Measurements from ENCODE around the gene TNNI3.
A peak's percentile ranks its signal among the peaks of the same experiment; 100 is the strongest.

TNNI3 gene

DNA sequence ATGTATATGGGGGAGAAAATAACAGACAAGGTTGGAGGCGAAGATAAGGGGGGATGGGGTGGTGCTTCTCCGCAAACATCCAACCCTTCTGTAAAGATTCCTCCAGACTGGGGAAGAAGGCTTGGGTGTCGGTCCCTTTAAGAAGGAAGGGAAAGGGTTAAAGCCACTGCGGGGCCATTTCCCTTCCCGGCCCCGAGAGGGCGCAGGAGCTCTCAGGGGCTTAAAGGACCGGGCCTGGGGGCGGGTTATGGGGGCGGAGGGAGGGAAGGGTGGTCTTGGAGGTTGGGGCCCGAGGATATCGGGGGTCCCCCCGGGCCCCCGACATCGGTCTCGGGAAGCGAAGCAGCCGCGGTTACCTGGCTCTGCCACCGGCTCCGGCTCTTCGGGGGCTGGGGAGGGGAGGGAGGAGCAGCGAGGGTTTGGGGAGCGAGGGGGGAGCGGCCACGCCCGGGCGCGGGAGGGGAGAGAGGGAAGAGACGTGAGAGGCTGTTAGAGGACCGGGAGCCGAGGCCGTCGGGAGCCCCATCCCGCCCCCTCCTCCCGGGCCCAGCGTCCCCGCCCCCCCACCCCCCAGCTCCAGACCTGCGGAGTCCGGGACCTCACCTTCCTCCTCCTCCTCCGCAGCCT, 11.3 kb downstream of the TNNI3 start:
- peak in 1 of 2 experiments; percentile 26 for DNase-seq

DNA sequence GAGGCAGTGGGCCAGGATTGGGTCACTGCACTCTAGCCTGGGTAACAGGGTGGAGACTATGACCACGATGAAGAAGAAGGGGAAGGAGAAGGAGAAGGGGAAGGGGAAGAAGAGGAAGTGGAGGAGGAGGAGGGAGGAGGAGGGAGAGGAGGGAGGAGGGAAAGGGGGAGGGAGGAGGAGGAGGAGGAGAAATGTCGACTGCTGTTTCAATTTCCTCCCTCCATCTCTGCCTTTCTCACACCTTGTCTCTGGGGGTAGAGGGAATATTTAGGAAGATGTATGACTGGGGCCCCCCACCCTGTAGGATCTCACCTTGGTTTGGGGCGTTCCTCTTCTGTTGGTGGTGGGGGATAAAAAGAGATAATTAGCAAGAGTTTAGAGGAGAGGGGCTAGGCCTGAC, 12.3 kb downstream of the TNNI3 start:
- DNase-seq, result no peak

DNA sequence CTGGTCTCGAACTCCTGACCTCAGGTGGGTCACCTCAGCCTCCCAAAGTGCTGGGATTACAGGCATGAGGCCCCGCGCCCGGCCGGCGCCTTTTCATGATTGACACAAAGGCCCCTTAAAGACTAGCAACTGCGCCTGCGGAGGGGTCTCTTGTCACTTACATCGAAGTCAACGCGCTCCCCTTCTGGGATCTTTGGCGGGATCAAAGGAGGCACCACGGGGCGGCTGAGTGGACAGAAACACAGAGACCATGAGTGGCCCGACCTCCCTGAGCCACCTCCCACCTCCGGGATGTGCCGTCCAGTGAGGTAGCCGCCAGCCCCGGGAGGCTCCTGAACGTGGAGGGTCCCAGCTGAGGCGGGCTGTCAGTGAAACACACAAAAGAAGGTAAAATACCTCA, 15.8 kb downstream of the TNNI3 start:
- DNase-seq, result no peak

DNA sequence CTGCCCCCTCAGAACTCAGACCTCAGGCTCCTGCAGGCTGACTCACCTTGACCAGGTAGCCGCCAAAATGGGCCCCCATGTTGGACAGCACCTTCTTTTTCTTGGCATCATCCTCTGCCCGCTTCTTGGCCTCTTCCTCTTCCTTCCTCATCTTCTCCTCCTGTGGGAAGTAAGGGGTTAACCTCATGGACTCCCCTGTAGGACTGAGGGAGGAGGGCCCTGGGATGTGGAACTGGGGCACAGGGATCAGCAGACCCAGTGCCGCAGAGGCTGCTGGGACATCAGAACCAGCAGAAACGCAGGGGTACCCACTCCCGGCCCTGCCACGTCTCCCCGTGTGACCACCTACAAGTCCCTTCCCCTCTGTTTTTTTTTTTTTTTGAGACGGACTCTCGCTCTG, 19.6 kb downstream of the TNNI3 start:
- no peak for DNase-seq

DNA sequence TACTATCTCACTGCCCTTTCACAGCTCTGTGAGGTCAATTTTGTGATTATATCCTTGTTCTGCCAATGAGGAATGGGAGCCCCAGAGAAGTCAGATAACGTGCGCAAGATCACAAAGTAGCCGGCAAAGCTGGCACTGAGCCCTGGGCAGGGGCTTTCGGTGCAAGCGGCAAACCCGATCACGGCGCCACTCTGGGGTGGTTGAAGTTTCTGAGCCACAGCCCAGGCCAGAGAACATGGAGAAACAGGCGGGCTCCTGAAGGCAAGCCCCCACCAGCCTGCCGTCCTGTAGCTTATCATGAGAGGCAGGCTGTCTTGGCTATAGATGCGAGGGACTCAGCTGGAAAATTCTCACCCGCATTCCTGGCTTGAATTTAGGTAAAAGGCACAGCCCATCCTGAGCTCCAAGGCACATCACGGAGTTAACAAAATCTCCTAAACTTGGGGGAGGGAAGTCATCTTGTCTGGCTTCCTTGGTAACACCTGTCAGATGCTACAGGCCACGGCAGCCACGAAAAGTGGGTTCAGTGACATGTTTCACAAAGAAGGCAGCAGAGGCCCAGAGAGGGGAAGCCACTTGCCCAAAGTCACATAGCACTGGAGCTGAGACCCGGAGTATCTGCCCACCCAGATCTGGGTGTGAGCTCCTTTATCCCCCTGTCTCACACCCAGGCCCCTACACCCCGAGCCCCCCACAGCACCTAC, 21.0 kb downstream of the TNNI3 start:
- no peak for DNase-seq

DNA sequence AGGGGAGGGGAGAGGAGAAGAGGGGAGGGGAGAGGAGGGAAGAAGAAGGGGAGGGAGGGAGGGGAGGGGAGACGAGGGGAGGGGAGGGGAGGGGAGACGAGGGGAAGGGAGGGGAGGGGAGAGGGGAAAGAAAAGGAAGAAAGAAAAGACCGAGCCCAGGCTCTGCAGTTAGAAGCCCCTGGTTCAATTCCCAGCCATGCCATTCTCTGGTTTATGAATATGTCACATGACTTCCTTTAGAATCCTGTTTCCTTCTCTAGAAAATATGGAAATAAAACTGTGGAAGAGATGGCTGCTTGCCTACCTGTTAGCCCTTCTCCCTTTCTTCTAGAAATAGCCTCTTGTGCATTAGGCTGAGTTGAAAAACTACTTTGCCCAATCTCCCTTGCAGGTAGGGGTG, 22.8 kb downstream of the TNNI3 start:
- no peak for DNase-seq

DNA sequence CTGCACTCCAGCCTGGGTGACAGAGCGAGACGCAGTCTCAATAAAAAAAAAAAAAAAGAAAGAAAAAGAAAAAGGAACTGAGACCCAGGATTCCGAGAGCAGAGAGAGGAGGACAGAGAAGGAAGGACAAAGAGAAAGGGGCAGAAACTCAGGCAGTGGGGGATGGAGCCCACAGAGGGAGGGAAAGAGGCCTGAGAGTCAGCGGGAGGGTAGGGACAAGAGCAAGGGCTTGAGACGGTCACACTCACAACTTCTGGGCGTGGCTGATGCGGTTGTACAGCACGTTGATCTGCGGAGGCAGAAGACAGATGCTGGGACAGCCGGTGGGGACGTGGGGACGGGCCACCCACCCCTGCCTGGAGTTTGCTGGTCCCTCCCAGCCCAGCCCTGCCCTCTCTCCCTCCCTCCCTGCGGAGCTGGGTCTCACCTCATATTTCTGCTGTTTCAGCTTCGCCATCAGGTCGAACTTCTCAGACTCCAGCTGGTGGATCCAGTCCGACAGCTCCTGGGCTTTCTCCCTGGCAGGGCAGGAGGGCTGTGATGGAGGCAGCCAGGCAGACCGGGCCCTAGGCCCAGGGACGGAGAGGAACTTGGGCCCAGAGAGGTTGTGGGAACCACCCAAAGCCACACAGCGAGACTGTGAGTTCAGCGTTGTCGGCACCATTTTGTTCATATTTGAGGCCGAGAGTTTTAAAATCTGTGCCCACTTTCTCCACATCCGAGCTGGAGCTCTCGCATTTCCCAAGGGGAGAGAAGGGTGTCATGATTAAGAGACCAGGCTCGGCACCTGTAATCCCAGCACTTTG, 23.7 kb downstream of the TNNI3 start:
- no peak for DNase-seq

DNA sequence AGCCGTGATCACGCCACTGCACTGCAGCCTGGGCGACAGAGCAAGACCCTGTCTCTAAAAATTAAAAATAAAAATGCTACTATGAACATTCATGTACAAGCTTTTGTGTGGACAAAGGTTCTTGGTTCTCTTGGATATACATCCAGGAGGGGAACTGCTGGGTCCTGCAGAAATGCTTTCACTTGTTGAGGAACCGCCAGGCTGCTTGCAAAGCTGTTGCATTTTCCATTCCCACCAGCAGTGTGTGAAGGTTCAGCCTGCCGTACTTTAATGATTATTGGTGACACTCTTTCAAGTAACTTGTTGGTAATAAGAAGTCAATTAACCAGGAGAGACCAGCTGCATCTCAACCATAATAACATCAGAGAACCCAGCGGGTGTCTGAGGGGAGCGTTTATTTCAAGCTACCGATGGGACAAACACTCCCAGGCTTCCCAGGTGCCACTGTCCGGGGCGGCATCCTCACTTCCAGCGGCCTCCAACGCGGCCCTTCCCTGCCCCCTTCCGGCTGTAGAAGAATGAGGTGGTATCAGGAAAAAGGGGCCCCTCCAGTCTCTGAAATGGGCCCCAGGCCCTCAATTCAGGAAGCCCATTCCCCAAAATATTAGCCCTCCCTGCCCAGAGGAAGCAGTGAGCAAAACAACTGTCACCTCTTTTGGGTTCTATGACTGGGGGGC, 24.9 kb downstream of the TNNI3 start:
- DNase-seq, result no peak

DNA sequence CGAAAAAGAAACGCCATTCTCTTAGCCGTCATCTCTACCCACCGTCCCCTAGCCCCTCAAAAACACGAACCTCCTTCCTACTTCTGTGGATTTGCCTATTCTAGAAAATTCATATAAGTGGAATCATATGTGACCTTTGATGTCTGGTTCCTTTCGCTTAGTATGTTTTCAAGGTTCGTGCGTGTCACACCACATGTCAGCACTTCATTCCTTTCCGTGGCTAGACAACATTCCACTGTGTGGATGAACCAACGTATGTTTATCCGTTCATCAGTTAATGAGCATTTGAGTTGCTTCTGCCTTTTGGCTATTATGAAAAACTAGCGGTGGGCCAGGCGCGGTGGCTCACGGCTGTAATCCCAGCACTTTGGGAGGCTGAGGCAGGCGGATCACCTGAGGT, 26.1 kb downstream of the TNNI3 start:
- no peak for DNase-seq

DNA sequence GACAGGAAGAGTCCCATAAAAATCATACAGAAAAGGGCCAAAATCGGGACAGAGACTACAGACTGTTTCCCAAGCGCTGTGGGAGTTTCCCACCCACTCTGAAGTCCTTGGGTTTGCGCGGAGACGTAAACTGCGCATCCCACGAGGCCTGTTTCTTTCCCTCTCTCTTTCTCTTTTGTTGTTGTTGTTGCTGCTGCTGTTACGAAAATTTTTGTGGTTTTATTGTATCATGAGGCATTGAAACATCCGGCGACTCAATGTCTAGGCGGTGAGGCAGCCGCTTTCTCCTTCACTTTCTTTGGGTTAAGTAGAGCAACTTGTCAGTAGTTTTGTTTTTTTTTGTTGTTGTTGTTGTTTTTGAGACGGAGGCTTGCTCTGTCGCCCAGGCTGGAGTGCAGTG, 38.5 kb downstream of the TNNI3 start:
- no peak for DNase-seq

DNA sequence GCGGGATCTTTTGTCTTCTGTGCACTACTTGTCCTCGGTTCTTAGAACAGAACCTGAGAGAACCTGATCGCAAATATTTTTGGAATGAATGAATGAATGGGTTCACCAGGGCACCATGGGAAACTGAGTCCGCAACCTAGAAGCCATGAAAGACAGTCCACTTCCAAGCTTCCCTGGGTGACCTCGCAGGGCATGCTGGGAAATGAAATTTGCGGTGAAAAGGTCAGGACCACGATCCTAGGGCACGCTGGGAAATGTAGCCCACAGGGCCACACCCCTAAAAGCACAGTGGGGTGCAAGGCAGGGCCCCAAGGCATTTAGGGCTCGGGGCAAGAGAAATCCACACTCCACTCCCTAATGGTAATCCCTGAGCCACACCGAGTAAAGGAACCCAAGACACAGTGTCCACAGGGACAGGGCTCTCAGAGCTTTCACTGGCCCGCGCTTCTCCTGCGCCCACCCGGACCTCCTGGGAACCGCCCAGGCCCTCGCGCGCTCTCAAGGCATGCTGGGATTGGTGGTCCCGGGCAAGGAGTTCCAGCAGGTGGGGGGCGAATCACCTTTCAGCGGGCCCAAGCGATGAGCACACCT, 39.0 kb downstream of the TNNI3 start:
- no peak for DNase-seq

DNA sequence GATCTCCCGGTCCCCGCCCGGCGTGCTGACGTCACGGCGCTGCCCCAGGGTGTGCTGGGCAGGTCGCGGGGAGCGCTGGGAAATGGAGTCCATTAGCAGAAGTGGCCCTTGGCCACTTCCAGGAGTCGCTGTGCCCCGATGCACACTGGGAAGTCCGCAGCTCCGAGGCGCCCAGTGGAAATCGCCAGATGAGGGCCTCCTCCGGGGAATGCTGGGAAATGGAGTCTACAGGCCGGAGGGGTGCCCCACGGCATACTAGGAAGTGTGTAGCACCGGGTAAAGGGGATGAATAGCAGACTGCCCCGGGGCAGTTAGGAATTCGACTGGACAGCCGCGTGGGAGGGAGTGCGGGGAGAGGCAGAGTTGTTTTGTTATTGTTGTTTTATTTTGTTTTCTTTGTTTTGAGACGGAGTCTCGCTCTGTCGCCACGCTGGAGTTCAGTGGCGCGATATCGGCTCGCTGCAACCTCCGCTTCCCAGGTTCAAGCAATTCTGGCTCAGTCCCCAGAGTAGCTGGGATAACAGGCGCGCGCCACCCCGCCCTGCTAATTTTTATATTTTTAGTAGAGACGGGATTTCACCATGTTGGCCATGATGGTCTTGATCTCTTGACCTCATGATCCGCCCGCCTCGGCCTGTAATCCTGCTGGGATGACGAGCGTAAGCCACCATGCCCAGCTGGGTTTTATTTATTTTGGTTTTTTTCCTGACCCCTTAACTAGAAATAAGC, 39.7 kb downstream of the TNNI3 start:
- DNase-seq, result peak; percentile 98 to 99

DNA sequence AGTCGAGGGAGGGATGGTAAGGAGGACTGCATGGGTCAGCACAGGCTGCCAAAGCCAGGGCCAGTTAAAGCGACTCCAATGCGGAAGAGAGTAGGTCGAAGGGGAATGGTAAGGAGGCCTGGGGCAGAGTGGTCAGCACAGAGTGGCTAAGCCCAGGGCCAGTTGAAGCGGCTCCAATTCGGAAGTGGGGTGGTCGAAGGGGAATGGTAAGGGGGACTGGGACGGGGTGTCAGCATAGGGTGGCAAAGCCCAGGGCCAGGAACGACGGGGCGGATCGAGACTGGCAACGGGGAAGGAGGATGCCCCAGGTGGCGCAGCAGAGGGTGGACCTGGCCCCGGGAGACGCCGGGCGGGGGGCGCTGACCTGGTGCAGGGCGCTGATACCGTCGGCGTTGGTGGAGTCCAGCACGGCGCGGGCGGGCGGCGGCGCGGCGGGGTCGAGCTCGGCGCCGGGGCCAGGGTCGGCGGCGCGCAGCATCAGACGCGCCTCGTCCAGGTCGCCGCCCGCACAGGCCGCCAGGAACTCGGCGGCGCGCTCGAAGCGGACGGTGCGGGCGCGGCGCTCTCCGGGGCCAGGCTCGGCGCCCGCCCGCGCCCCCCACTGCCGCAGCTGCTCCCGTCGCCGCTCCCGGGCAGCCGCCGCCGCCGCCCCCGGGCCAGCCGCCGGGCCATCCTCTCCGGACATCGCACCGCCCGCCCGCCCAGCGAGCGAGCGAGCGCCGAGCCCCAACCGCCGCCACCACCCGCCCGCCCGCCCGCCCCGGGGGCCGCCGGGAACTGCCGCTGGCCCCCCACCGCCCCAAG, 40.5 kb downstream of the TNNI3 start, which contains the start of gene PPP1R12C:
PPP1R12C (minus strand) TSS at position 779 of the 804 bp plus-strand sequence; CDS start at position 685, 94 bp downstream.
- DNase-seq, result no peak

DNA sequence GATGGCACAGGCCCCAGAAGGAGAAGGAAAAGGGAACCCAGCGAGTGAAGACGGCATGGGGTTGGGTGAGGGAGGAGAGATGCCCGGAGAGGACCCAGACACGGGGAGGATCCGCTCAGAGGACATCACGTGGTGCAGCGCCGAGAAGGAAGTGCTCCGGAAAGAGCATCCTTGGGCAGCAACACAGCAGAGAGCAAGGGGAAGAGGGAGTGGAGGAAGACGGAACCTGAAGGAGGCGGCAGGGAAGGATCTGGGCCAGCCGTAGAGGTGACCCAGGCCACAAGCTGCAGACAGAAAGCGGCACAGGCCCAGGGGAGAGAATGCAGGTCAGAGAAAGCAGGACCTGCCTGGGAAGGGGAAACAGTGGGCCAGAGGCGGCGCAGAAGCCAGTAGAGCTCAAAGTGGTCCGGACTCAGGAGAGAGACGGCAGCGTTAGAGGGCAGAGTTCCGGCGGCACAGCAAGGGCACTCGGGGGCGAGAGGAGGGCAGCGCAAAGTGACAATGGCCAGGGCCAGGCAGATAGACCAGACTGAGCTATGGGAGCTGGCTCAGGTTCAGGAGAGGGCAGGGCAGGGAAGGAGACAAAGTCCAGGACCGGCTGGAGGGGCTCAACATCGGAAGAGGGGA, 41.2 kb downstream of the TNNI3 start:
- peak; percentile 5 to 20 for DNase-seq

DNA sequence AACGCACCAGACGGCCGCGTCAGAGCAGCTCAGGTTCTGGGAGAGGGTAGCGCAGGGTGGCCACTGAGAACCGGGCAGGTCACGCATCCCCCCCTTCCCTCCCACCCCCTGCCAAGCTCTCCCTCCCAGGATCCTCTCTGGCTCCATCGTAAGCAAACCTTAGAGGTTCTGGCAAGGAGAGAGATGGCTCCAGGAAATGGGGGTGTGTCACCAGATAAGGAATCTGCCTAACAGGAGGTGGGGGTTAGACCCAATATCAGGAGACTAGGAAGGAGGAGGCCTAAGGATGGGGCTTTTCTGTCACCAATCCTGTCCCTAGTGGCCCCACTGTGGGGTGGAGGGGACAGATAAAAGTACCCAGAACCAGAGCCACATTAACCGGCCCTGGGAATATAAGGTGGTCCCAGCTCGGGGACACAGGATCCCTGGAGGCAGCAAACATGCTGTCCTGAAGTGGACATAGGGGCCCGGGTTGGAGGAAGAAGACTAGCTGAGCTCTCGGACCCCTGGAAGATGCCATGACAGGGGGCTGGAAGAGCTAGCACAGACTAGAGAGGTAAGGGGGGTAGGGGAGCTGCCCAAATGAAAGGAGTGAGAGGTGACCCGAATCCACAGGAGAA, 42.0 kb downstream of the TNNI3 start:
- DNase-seq, result no peak

DNA sequence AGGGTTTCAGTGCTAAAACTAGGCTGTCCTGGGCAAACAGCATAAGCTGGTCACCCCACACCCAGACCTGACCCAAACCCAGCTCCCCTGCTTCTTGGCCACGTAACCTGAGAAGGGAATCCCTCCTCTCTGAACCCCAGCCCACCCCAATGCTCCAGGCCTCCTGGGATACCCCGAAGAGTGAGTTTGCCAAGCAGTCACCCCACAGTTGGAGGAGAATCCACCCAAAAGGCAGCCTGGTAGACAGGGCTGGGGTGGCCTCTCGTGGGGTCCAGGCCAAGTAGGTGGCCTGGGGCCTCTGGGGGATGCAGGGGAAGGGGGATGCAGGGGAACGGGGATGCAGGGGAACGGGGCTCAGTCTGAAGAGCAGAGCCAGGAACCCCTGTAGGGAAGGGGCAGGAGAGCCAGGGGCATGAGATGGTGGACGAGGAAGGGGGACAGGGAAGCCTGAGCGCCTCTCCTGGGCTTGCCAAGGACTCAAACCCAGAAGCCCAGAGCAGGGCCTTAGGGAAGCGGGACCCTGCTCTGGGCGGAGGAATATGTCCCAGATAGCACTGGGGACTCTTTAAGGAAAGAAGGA, 42.9 kb downstream of the TNNI3 start:
- no peak for DNase-seq

DNA sequence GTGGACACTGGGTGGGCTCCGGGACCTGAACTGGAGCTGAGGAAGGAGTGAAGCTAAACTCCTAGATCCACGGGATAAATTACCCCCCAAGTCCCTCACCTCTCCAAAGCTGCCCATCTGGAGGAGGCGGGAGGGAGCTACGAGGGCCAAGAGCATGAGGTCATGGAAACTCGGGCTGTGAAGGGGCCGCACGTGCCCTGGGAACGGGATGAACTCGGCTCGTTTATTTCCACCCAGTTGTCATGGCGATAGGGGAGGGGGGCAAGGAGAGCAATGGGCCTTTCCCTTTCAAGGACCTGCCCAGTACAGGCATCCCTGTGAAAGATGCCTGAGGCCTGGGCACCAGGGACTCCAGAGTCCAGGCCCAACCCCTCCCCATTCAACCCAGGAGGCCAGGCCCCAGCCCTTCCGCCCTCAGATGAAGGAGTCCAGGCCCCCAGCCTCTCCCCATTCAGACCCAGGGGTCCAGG, 43.9 kb downstream of the TNNI3 start:
- DNase-seq, result no peak

DNA sequence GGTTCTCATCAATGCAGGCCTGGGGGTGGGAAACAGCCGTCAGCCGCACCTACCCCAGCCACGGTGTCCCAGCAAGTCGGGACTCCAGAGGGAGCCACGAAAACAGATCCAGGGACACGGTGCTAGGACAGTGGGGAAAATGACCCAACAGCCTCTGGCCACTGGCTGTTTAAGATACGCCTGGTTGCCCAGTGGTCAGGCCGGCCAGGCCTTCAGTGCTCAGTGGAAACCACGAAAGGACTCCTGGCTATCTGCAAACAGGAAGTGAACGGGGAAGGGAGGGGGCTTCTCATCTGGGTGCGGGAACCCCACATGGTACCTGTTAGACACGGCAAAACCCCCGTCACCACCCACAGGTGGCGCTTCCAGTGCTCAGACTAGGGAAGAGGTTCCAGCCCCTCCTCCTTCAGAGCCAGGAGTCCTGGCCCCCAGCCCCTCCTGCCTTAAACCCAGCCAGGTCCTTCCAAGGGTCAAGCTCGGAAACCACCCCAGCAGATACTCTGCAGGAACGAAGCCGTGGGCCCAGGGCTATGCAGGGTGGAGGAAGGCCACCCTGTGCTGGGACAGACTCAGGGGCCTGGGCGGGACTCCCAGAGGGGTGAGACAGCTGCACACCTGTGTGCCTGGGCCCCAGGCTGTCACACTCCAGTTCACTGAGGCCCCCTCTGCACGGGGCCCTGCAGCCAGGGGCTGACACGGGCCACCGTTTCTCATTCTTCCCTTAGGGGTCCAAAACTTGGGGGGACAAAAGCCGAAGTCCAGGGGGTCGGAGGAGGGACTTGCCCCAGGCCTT, 44.6 kb downstream of the TNNI3 start:
- no peak for DNase-seq

DNA sequence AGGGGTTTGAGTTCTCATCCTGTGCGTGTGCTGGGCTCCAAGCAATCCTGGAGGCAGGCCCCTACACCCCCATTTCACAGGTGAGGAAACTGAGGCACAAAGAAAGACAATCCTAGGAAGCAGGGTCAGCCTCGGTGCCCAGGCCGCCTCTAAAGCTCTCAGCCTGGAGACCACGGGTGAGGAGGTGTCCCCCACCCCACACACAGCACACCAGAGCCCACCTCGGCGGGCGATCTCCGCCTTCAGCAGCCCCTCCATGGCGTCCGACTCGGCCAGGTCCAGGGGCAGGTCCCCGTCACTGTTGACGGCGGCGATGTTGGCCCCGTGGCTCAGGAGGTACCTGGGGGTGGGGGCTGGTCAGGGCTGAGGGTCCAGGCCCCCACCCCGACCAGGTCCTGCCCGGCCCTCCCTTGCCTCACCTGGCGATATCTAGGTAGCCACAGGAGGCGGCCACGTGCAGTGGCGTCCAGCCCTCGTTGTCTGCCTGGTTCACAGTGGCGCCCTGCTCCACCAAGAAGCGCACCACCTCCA, 45.2 kb downstream of the TNNI3 start:
- no peak for DNase-seq

Data from NCI-H2081 (cell line).